LNCAP (cell line): ENCODE results near the gene HYOU1.

Experiments
- CTCF ChIP-seq: fragments of 450-650 bp; IDR thresholded peaks from 2 replicates; pipeline ENCODE4 v1.5.1; 2017; ENCODE audit warnings: mild to moderate bottlenecking

The HYOU1 gene

GRCh38 chr11:119057000-119057769 lies at the start of gene HYOU1:
Gene HYOU1, minus strand, starts transcription at chr11:119057205. Its CDS starts 1,045 bp downstream, at chr11:119056160.
- TF ChIP-seq CTCF = no peak; the same call in 1 of the 2 replicates

- TF ChIP-seq CTCF = no peak
Measured at GRCh38 chr11:119103793-119104192, 46.8 kb upstream of the HYOU1 start.

GRCh38 chr11:119101759-119102423 lies 44.9 kb upstream of the HYOU1 start, which contains the start of gene DPAGT1:
Gene DPAGT1, minus strand, starts transcription at chr11:119101853. Its CDS starts 198 bp downstream, at chr11:119101655.
- TF ChIP-seq CTCF = no peak

- TF ChIP-seq CTCF = no peak
Measured at GRCh38 chr11:119100994-119101758, 44.2 kb upstream of the HYOU1 start.

- peak; percentile 59 for TF ChIP-seq CTCF
Measured at GRCh38 chr11:119100246-119100970, 43.4 kb upstream of the HYOU1 start.

- no peak for TF ChIP-seq CTCF
Measured at GRCh38 chr11:119099711-119100110, 42.7 kb upstream of the HYOU1 start.
